Activated T-cell treated with anti-CD3 and anti-CD28 coated beads for 48 hours (primary cell): ENCODE measurements around the gene CSH2.
"Not testable (repeated sequence)": the region's sequence is repeated elsewhere in the genome, so short reads cannot be mapped to it uniquely, and the experiment has no call there.

Experiments used
- DNase-seq: peaks from one replicate; pipeline ENCODE4 v3.0.0-alpha.2; 2020; ENCODE audit warnings: low read depth

CSH2 gene

GRCh38 chr17:63896524-63897354 is 23.3 kb upstream of the CSH2 start, which contains the start of gene CSH1:
Gene CSH1 (minus strand): TSS chr17:63896574. CDS start chr17:63896511, 63 bp downstream.
- DNase-seq: not testable (repeated sequence)

GRCh38 chr17:63894821-63895220 is 21.3 kb upstream of the CSH2 start:
- DNase-seq: not testable (repeated sequence)

- not testable (repeated sequence) for DNase-seq
Measured at GRCh38 chr17:63894021-63894420, 20.5 kb upstream of the CSH2 start.

- not testable (repeated sequence) for DNase-seq
Measured at GRCh38 chr17:63892316-63893037, 19.0 kb upstream of the CSH2 start.

GRCh38 chr17:63889026-63889848 is 15.8 kb upstream of the CSH2 start:
- DNase-seq: not testable (repeated sequence)

DNA sequence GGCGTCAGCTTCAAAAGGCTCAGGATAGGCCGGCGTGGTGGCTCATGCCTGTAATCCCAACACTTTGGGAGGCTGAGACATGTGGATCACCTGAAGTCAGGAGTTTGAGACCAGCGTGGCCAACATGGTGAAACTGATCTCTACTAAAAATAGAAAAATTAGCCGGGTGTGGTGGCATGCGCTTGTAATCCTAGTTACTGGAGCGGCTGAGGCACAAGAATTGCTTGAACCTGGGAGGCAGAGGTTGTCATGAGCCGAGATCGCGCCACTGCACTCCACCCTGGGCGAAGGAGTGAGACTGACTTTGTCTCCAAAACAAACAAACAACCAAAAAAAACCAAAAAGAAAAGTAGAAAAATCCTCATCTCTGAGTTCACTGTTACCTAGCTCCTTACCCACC is 11.6 kb upstream of the CSH2 start:
- not testable (repeated sequence) for DNase-seq

DNA sequence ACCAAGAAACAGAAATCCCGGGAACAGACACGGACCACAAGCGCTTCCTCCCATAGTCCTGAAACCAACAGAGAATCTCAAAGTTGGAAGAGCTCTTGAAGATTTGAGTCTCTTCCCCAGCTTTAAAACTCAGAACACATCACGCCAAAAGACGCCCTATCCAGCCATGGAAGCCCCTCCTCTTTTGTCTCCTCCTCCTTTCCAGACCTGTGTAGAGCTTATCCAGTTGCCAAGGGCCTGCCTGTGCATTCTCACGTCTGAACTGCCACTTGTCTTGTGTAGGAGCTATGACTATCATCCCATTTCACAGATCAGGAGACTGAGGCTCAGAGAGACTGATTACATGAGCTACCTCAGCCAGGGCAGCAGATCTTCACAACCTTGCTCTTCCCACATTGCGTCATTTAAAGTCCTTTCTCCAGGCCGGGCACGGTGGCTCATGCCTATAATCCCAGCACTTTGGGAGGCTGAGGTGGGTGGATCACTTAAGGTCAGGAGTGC is 9.2 kb upstream of the CSH2 start:
- DNase-seq: not testable (repeated sequence)

DNA sequence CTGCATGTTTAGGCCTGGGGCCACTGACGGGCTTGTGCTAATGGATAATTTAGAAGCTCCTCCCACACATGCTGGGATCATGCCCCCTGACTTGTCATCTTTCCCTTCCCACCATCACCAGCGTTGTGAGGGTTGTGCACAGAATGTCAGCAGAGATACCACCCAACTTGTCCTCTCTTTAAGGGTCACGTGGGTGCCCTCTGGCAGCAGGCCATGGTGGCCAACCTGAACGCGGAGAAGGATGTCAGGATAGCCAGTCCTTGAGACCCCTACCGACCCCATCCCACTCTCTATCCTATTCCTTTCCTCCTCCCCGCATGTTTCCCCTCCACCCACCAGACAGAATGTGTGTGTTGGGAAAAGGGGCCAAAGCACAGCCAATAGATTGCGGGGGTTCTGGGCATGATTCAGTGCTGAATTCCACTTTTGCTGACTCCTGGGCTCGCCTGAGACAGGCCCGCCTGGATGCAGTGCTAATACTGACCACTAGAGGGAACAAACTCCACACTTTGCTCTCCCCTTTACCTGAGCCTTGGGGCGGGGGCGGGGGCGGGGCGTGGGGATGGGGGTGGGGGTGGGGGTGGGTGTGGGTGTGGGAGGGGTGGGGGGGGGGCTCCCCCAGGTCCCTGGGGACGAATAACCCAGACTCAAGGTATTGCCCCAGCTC is 8.6 kb upstream of the CSH2 start, which contains the start of gene GH2:
GH2 (minus strand) TSS at position 10 of the 667 bp plus-strand sequence. CDS start 143 bp downstream, outside the sequence.
- peak; percentile 46 for DNase-seq

DNA sequence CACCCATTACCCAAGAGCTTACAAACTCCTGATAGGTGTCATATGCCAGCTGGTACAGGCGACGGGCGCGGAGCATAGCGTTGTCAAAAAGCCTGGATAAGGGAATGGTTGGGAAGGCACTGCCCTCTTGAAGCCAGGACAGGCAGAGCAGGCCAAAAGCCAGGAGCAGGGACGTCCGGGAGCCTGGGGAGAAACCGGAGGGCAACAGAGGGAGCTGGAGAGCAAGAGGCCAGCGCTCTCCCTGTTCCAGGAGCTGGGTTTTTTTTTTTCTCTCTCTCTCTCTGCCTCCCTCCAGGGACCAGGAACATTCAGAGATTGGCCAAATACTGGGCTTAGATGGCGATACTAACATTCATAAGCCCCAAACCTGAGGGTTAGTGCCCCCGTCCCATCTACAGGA is 7.9 kb upstream of the CSH2 start:
- DNase-seq: not testable (repeated sequence)

DNA sequence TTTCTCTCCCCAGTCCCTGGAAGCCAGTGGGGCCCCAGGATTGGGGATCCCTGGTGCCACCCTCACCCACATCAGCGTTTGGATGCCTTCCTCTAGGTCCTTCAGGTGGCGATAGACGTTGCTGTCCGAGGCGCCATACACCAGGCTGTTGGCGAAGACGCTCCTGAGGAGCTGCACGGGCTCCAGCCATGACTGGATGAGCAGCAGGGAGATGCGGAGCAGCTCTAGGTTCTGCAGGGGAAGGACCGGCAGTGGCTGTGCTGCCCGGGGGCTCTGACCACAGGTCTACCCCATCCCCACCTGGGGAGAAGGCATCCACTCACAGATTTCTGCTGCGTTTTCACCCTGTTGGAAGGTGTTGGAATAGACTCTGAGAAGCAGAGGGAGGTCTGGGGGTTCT is 7.2 kb upstream of the CSH2 start:
- DNase-seq: no peak

DNA sequence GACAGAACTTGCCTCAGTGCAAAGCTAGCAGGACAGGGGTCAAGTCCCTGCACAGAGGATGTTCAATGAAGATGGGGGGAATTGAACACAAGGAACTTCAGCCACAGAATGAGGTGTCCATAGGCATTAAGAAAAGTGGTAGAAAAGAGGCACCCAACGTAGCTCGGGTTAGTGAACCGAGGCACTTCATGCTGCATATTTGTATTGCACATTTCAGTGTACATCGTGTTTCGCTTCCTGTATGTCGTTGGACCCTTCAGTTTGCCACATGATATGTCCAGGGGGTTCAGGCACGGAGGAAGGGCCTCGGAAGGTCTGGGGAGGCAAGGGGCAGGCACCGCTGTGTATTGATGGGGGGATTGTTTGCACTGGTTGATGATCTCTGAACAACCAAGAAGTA is 4.9 kb upstream of the CSH2 start:
- DNase-seq: not testable (repeated sequence)

GRCh38 chr17:63874693-63875092 is 1.2 kb upstream of the CSH2 start:
- DNase-seq: not testable (repeated sequence)

DNA sequence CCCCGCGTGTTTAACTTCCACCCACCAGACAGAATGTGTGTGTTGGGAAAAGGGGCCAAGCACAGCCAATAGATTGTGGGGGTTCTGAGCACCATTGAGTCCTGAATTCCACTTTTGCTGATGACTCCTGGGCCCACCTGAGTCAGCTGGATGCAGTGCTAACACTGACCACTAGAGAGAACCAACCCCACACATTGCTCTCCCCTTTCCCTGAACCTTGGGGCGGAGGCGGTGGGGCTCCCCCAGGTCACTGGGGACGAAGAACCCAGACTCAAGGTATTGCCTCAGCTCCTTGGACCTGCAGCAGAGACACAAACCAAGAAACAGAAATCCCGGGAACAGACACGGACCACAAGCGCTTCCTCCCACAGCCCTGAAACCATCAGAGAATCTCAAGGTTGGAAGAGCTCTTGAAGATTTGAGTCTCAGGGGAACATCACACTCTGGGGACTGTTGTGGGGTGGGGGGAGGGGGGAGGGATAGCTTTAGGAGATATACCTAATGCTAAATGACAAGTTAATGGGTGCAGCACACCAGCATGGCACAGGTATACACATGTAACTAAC is 667 bp upstream of the CSH2 start:
- not testable (repeated sequence) for DNase-seq

DNA sequence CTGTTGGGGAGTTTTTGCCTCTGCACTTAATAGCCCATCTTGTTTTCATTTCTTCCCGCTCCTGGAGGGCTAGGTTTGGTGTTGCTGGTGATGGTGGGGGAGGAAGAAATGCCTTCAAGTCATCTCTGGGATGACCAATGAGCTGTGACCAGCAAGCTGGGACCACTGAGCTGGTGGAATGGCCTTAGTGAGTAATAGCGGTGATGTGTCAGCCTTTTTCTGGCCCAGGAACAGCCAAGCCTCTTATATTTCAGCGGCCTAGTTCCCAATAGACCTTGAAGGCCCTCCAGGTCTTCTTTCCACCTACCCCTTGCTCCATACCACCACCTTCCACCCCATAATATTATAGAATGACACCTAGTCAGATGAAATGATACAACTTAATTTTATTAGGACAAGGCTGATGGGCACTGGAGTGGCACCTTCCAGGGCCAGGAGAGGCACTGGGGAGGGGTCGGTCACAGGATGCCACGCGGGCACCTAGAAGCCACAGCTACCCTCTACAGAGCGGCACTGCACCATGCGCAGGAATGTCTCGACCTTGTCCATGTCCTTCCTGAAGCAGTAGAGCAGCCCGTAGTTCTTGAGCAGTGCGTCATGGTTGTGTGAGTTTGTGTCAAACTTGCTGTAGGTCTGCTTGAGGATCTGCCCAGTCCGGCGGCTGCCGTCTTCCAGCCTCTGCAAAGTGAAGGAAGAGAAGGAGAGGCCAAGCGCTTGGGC is 1.7 kb downstream of the CSH2 start:
- not testable (repeated sequence) for DNase-seq

DNA sequence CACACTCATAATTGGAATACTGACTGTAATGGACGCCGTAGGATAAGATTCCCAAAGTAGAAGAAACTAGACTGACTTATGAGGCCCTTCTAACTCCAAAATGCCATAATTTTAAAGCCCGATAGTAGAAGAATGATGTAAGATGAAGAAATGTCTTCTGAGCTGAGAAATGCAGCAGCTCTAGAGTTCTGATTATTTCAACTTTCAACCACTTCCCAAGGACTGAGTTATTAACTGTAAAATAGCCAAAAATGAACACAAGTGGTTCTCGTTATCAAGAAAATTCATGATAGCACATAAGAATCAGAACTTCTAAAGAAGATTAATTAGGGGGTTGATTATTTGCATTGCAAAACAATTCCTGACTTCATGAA is 3.2 kb downstream of the CSH2 start:
- not testable (repeated sequence) for DNase-seq

- DNase-seq: not testable (repeated sequence)
Measured at GRCh38 chr17:63869491-63870291, 3.8 kb downstream of the CSH2 start.

DNA sequence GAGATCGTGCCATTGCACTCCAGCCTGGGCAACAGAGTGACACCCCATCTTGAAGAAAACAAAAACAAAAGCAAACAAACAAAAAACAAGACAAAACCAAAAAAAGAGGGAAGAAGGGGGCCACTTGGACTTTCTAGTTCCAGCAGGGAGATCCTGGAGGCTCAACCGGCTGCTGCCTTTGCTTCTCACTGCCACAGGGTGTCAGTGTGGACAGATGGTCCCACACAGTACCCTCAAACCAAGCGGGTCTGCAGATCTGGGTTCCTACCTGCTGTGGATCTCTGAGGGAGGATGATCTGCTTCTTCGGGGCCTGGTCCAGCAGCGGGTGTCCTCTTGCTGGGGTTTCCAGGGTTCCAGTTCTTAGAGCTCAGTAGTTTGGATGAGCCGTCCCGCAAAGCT is 6.9 kb downstream of the CSH2 start:
- DNase-seq: not testable (repeated sequence)

DNA sequence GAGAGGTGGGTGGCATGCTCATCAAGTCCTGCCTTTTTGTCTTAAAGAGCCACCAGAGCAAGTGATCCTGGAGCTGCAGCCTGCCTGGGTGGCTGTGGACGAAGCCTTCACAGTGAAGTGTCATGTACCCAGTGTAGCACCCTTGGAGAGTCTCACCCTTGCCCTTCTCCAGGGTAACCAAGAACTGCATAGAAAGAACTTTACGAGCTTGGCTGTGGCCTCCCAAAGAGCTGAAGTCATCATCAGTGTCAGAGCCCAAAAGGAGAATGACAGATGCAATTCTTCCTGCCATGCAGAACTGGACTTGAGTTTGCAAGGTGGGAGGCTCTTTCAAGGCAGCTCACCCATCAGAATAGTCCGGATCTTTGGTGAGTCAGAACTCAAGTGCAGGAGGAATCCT is 14.2 kb downstream of the CSH2 start:
- no peak for DNase-seq

DNA sequence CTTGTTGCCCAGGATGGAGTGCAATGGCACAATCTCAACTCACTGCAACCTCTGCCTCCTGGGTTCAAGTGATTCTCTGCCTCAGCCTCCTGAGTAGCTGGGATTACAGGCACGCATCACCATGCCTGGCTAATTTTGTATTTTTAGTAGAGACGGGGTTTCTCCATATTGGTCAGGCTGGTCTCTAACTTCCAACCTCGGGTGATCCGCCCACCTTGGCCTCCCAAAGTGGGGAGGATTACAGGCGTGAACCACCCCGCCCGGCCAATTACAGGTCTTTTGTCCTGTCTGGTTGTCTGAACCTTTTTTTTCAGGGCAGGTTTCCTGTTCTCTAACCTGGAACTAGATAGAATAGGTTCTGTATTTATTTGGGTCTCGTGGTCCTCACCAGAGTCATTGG is 17.1 kb downstream of the CSH2 start:
- not testable (repeated sequence) for DNase-seq
